NK-92 treated with Interleukin-12 subunit alpha and Interleukin-12 subunit beta, amount 100 ng/mL, for 24 hours (cell line): ENCODE measurements around the gene HS3ST5.
"Not testable (repeated sequence)": the region's sequence is repeated elsewhere in the genome, so short reads cannot be mapped to it uniquely, and the experiment has no call there.

ENCODE experiments used
- DNase-seq: peaks from one replicate; lab custom pipeline; 2025; lab: John Stamatoyannopoulos, UW

HS3ST5 gene

DNA sequence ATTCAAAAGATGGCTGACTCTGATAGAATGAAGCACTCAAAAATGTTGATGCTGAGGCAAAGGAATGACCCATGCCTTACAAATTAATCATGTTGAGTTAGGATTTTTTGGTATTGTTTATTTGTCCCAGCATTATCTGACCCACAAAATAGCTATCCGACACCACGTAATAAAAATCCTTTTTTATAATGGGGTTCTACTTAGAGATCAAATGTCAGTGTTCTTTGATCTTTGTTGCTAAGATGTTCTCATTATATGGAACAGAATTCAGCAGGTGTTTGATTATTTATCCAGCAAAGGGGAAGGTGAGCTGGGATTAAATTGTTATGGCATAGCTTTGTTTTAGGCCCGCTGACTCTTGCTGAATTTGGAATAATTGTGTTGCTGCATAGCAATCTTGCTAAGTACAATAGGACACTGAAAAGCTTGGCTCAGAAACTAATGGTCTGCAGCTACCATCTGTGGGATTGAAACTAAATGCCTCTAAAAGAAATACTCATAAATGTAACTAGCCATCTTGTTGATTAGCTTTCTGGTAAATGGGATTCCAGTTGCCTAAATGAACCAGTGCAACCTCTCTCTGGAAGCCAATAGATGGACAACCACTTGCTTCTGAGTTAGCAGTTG is 191.6 kb downstream of the HS3ST5 start:
- DNase-seq, result no peak

DNA sequence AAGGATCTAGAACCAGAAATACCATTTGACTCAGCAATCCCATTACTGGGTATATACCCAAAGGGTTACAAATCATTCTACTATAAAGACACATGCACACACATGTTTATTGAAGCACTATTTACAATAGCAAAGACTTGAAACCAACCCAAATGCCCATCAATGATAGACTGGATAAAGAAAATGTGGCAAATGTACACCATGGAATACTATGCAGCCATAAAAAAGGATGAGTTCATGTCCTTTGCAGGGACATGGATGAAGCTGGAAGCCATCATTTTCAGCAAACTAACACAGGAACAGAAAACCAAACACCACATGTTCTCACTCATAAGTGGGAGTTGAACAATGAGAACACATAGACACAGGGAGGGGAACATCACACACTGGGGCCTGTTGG is 193.6 kb downstream of the HS3ST5 start:
- not testable (repeated sequence) for DNase-seq

DNA sequence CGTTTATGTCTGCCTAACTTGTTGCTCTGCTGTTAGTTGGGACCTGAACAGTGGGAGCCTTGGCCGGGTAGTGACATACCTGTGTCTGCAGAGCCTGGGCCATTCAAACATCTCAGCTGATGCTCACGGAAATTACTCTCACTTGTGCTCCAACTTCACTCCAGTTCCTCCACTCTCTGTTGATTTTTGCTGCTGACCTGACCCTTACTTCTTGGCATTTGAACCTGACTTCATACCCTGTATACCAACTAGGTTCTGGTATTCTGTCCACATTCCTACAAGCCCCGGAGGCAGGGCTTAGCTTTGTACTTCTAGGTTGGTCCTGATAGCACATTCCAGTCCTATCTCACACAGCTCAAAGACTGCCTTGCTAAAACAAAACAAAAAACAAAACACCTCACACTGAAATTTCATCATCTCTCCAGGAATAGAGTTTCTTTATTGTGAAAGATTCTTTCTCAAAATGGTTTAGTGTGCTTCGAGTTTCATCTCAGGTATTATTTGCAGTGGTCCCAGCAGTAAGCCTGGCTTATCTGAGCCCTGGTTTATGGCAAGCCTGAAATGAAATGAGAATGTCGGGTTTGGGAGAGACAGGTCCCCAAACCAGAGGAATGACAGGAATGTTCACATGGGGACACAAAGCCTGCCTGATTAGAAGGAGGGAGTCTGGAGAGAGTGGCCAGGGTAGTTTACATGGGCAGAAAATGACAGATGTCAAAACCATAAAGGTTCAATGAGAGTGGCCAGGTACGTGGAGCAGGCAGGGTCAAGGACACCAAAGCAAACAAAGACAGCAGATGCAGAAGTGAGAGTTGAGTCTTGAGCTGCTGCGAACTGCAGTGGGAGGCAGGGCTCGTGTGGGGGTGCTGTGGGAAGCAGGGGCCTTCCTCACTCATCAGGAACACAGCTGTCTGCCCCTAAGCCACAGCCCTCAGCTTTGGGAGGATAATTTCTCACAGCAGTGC is 197.7 kb downstream of the HS3ST5 start:
- DNase-seq, result no peak

GRCh38 chr6:114142258-114142657 is 200.6 kb downstream of the HS3ST5 start:
- no peak for DNase-seq

DNA sequence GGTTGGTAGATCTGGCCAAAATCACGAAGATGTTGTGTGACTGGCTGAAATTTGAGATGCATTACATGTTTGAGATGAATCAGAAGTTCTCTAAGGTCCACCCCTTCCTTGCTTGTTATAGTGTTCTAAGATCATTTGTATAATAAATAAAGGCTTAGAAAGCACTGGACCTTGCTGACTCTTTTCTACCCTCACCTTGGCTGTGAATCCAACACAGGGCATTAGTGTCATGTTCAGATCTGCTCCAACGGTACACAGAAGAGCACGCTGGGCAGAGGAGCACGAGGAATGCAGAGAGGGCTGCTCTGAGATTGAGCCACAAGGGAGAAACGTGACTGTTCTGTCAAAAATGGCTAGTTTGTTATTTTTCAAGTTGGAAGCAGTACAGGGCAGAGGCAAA is 202.4 kb downstream of the HS3ST5 start:
- DNase-seq, result no peak

- DNase-seq, result no peak
These were observed 204.1 kb downstream of the HS3ST5 start for GRCh38 chr6:114138577-114139248.

GRCh38 chr6:114135363-114135971 is 207.4 kb downstream of the HS3ST5 start:
- no peak for DNase-seq

- no peak for DNase-seq
These were observed 209.0 kb downstream of the HS3ST5 start for GRCh38 chr6:114133816-114134215.

- DNase-seq, result no peak
These were observed 210.9 kb downstream of the HS3ST5 start for GRCh38 chr6:114131945-114132344.

GRCh38 chr6:114125576-114125975 is 217.2 kb downstream of the HS3ST5 start:
- no peak for DNase-seq

- no peak for DNase-seq
These were observed 220.7 kb downstream of the HS3ST5 start for GRCh38 chr6:114121913-114122662.

DNA sequence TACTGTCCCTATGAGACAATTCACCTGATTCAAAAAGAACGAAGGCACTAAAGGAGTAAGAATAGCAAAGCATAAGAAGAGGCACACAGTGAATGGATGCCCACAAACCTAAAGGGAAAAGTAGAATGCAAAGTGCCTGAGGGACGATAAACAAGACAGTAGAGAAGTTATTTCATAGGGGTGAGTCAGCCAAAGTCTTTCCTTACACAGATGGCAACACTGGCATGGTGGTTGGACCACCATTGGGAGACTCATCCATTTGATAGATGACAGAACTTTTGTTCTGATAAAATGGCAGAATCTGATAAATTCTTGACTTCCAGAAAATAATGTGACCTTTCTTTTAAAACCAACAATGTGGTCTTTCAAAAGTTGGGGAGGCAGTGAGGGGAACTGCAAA is 223.8 kb downstream of the HS3ST5 start:
- no peak for DNase-seq

DNA sequence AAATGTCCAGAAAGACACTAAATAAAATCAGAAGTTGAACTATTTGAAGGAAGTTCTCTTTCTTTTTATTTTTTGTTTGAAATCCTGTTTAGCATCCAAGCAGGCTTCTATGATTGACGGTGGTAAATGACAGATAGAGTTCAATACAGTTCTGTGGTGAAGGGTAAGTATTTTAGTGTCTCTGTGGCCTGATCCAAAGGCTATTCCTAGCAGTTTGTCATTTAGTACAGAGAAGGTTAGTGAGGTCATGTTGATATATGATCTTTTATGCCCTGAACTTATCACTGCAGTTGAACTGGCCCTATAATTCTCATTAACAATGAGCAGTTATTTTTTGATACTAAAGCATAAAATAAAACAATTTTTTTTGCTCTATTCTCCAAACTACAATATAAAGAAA is 227.2 kb downstream of the HS3ST5 start:
- DNase-seq, result no peak

DNA sequence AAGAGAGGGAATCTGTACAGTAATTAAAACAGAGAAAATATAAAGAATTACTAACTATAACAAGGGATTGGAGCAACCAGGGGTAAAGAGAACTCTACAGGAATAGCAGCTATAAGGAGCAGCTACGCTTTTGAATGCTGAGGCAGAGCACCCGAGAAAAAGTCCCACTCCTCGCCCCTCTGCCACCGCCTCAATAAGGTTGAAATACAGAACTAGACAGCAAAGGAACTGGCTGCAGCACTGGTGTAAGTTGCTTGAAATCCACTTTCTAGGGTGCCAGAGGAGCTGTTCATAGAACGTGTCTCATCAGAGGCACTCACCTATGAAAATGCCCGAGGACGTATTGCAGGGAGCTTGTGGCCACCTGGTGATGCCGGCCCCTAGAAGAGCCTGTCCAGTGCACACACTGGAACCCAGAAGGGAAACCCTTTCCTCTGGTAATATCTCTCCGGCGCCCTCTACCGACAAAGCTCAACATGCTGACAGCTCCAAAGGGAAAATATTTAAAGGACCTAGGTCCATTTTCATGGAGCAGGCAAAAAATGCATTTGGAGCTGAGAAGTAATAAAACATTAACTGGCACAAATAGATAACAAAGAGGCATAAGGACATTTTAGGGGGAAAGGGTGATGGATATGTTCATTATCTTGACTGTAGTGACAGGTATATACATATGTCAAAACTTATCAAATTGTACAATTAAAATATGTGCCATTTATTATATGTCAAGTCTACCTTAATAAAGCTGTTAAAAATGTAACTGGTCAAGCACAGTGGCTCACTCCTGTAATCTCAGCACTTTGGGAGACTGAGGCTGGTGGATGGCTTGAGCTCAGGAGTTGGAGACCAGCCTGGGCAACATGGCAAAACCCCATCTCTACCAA is 234.5 kb downstream of the HS3ST5 start:
- DNase-seq, result peak; percentile 16

- no peak for DNase-seq
These were observed 236.8 kb downstream of the HS3ST5 start for GRCh38 chr6:114106020-114106419.

- DNase-seq, result no peak
These were observed 241.6 kb downstream of the HS3ST5 start for GRCh38 chr6:114101255-114101654.

DNA sequence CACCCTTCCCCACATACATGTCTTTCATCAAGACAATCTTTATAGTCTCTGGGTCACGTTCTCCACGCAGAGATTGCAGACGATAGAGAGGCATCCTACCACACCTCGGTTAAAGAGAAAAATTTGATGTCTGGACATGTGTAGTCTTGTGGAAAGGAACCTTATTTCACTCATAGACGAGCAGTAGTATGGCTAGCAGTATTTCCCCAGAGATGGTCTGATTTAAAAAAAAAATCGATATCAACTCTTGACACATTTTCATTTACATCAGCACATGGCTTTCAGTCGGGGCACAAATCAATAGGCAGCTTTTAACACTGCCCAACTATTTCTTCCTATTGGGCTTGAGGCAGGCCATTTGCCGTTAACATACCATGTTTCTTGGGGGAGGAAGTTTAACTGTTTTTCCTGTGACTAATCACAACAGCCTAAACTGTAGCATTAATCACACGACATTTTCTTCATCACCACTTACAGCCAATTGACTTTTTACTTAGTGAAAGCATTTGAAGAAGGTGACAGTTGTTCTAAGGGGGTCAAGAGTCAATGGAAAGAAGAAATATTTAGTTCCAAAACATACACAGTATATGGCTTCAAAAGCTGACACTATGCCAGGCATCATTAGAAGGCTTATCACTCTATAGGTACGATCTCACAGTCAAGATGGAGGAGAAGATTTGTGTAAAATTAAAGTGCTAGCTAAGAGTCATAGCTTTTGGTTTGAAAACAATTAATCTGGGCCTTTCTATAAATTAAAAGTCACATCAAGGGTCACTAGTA is 242.4 kb downstream of the HS3ST5 start:
- no peak for DNase-seq

- no peak for DNase-seq
These were observed 246.2 kb downstream of the HS3ST5 start for GRCh38 chr6:114096561-114097172.

- DNase-seq, result no peak
These were observed 249.9 kb downstream of the HS3ST5 start for GRCh38 chr6:114092943-114093342.
